ENCODE data around the gene ABCG2.

DNA sequence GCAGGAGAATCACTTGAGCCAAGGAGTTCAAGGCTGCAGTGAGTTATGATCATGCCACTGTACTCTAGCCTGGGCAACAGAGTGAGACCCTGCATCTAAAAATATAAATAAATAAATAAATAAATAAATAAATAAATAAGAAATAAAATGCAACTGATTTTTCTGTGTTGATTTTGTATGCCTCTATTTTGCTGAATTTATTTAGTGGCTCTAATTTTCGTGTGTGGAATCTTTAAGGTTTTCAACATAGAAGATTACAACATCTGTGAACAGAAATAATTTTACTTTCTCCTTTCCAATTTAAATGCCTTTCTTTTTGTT lies 30.9 kb upstream of the ABCG2 start:
- TF ChIP-seq, protein P1, sequence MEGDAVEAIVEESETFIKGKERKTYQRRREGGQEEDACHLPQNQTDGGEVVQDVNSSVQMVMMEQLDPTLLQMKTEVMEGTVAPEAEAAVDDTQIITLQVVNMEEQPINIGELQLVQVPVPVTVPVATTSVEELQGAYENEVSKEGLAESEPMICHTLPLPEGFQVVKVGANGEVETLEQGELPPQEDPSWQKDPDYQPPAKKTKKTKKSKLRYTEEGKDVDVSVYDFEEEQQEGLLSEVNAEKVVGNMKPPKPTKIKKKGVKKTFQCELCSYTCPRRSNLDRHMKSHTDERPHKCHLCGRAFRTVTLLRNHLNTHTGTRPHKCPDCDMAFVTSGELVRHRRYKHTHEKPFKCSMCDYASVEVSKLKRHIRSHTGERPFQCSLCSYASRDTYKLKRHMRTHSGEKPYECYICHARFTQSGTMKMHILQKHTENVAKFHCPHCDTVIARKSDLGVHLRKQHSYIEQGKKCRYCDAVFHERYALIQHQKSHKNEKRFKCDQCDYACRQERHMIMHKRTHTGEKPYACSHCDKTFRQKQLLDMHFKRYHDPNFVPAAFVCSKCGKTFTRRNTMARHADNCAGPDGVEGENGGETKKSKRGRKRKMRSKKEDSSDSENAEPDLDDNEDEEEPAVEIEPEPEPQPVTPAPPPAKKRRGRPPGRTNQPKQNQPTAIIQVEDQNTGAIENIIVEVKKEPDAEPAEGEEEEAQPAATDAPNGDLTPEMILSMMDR (conservative IDR thresholded peaks at IDR 0.05; ENCODE audit: low read depth, low read length): no peak
- TF ChIP-seq EZH2 (IDR thresholded peaks at IDR 0.05; ENCODE audit: borderline replicate concordance, low read depth, low read length, poor library complexity, severe bottlenecking): no peak
